Liver (tissue), 9 donors: Measurements from ENCODE around the gene TMTC2. TPM values are rescaled to one million over a fixed set of nuclear protein-coding genes. Genes with fewer than 3 reads are reported as not detected.

Source experiments
- DNase-seq: peaks from one replicate; pipeline ENCODE4 v3.0.0-alpha.2; 2017; ENCODE audit warnings: low spot score
- H3K27ac ChIP-seq, 2 donors: one replicate each; pipeline ENCODE4 v1.7.0; 2013; ENCODE audit warnings: inconsistent platforms in 2 of 2, low read length in 2 of 2, control low read depth in 1 of 2, low read depth in 1 of 2, mild to moderate bottlenecking in 1 of 2
- H3K27me3 ChIP-seq, 4 donors: one replicate each; pipeline versions ENCODE4 v1.6.1 to v1.7.0; 2013; ENCODE audit warnings: low read length in 3 of 4, inconsistent platforms in 1 of 4, mild to moderate bottlenecking in 1 of 4, moderate library complexity in 1 of 4; ENCODE audit not compliant: control insufficient read depth in 4 of 4, insufficient read depth in 4 of 4
- H3K36me3 ChIP-seq, 4 donors: one replicate each; pipeline versions ENCODE4 v1.6.1 to v1.7.0; 2013; ENCODE audit warnings: low read length in 3 of 4, mild to moderate bottlenecking in 3 of 4, low read depth in 1 of 4, moderate library complexity in 1 of 4; ENCODE audit not compliant: control insufficient read depth in 4 of 4, insufficient read depth in 3 of 4
- H3K4me1 ChIP-seq, 4 donors: one replicate each; pipeline versions ENCODE4 v1.6.1 to v1.7.0; 2013; ENCODE audit warnings: low read length in 3 of 4, mild to moderate bottlenecking in 3 of 4, moderate library complexity in 1 of 4; ENCODE audit not compliant: control insufficient read depth in 4 of 4, insufficient read depth in 4 of 4
- H3K4me3 ChIP-seq, 3 donors: one replicate each; pipeline versions ENCODE4 v1.6.1 to v1.7.0; 2013; ENCODE audit warnings: low read length in 3 of 3, control low read depth in 1 of 3, low read depth in 1 of 3, mild to moderate bottlenecking in 1 of 3
- H3K9ac ChIP-seq, 2 donors: one replicate each; pipeline ENCODE4 v1.7.0; 2013; ENCODE audit warnings: low read length in 2 of 2, mild to moderate bottlenecking in 2 of 2, moderate library complexity in 2 of 2, control low read depth in 1 of 2, low read depth in 1 of 2
- H3K9me3 ChIP-seq, 4 donors: one replicate each; pipeline versions ENCODE4 v1.6.1 to v1.7.0; 2013; ENCODE audit warnings: low read length in 3 of 4; ENCODE audit not compliant: control insufficient read depth in 4 of 4
- FOXA2 ChIP-seq: IDR thresholded peaks from 2 replicates; pipeline ENCODE4 v1.6.1; 2016; ENCODE audit warnings: antibody characterized with exemption
- GABPA ChIP-seq, 2 donors: IDR thresholded peaks in 1 of 2; conservative IDR thresholded peaks in 1 of 2; 2 replicates each; pipeline ENCODE4 v1.6.1; 2016; ENCODE audit warnings: antibody characterized with exemption in 2 of 2, mild to moderate bottlenecking in 1 of 2, moderate library complexity in 1 of 2
- HNF4A ChIP-seq, 2 donors: conservative IDR thresholded peaks; 2 replicates each; pipeline ENCODE4 v1.6.1; 2016; ENCODE audit warnings: antibody characterized with exemption in 2 of 2, mild to moderate bottlenecking in 2 of 2
- HNF4G ChIP-seq: IDR thresholded peaks from 2 replicates; pipeline ENCODE4 v1.6.1; 2016; ENCODE audit warnings: antibody characterized with exemption
- JUND ChIP-seq, 2 donors: IDR thresholded peaks; 2 replicates each; pipeline ENCODE4 v1.6.1; 2016; ENCODE audit warnings: antibody characterized with exemption in 2 of 2
- NR2F2 ChIP-seq: IDR thresholded peaks from 2 replicates; pipeline ENCODE4 v1.6.1; 2016; ENCODE audit warnings: antibody characterized with exemption
- RXRA ChIP-seq, 2 donors: IDR thresholded peaks; 2 replicates each; pipeline ENCODE4 v1.6.1; 2017 to 2018; ENCODE audit warnings: antibody characterized with exemption in 2 of 2, mild to moderate bottlenecking in 1 of 2
- TAF1 ChIP-seq: conservative IDR thresholded peaks from 2 replicates; pipeline ENCODE4 v1.6.1; 2016; ENCODE audit warnings: antibody characterized with exemption, mild to moderate bottlenecking
- YY1 ChIP-seq: IDR thresholded peaks from 2 replicates; pipeline ENCODE4 v1.6.1; 2016; ENCODE audit warnings: antibody characterized with exemption, mild to moderate bottlenecking
- WGBS: extraction: QIAGEN DNeasy Blood & Tissue Kit; methylation state at CpG from one replicate; pipeline ENCODE4 v1.1.7; 2013; 5-methylcytosine and 5-hydroxymethylcytosine counted together
- polyA plus RNA-seq, 2 donors: library from polyadenylated mRNA; stranded (reverse) in 1 of 2; unstranded in 1 of 2; fragments of 200-250 nt in 1 of 2; fragments of >200 nt in 1 of 2; fragmentation: Nextera tagmentation in 1 of 2; extraction: Ambion mirVana in 1 of 2; gene quantifications; one replicate each; pipeline versions ENCODE4 v1.2.1 to v1.2.3, GENCODE V29; 2013 to 2015
- total RNA-seq, 2 donors: library from RNA; depleted of rRNA; stranded (reverse); fragments of >200 nt; gene quantifications; one replicate each; pipeline ENCODE4 v1.2.3, GENCODE V29; 2014
- TF ChIP-seq, protein P1 (sequence below): IDR thresholded peaks from 2 replicates; pipeline ENCODE4 v1.6.1; 2016; ENCODE audit warnings: antibody characterized with exemption, mild to moderate bottlenecking
- TF ChIP-seq, protein P2 (sequence below): fragments of 150-350 bp; IDR thresholded peaks from 2 replicates; pipeline ENCODE4 v1.5.1; 2017; ENCODE audit warnings: improper control_type of control experiment, low read depth, low read length; ENCODE audit not compliant: missing input control
- TF ChIP-seq, protein P3 (sequence below): IDR thresholded peaks from 2 replicates; pipeline ENCODE4 v1.6.1; 2016; ENCODE audit warnings: antibody characterized with exemption
- TF ChIP-seq, protein P4 (sequence below): IDR thresholded peaks from 2 replicates; pipeline ENCODE4 v1.6.1; 2016; ENCODE audit warnings: antibody characterized with exemption
- TF ChIP-seq, protein P5 (sequence below): IDR thresholded peaks from 2 replicates; pipeline ENCODE4 v1.6.1; 2016; ENCODE audit warnings: antibody characterized with exemption
- donor health status: healthy.
- donor health status: healthy.
- donor health status: healthy.
- donor health status: healthy.
- donor health status: healthy.

TMTC2 gene
- total and polyA plus RNA-seq, 4 donors, result 0.36 to 3.0 (median 0.61) TPM

DNA sequence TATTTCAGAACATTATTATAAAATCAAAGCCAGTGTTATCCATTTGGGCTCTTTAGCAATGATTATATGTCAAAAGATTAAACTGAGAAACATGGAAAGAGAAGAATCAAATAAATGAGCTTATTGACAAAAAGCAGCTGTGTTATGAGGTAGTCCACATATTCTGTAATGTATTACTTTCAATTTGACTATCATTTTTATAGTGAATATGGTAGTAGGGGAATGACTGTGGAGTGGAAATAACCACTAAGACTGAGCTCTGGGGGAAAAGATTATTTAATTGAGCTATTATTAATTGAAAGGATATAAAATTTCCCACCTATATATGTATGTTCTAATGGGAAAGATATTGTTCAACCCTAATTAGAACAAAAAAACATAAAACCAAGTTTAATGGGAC, 381.3 kb downstream of the TMTC2 start:
- Histone ChIP-seq H3K4me3 (no peak overlapping the region), H3K27ac (no peak overlapping the region), H3K36me3 (no peaks in the 10 kb centered on the region), H3K9me3 (no peaks in the 10 kb centered on the region), H3K27me3 (no peaks in the 10 kb centered on the region), H3K4me1 (no peaks in the 10 kb centered on the region), H3K9ac (no peak overlapping the region)
- no peak for DNase-seq
- TF ChIP-seq GABPA (IDR thresholded peaks at IDR 0.05 in 1 of 2, conservative IDR thresholded peaks at IDR 0.05 in 1 of 2) (no peak), YY1 (no peak), FOXA2 (no peak), HNF4A (conservative IDR thresholded peaks at IDR 0.05) (no peak), HNF4G (no peak), RXRA (IDR thresholded peaks at IDR 0.05) (no peak), JUND (IDR thresholded peaks at IDR 0.05) (no peak), TAF1 (no peak)
- TF ChIP-seq, protein P1, sequence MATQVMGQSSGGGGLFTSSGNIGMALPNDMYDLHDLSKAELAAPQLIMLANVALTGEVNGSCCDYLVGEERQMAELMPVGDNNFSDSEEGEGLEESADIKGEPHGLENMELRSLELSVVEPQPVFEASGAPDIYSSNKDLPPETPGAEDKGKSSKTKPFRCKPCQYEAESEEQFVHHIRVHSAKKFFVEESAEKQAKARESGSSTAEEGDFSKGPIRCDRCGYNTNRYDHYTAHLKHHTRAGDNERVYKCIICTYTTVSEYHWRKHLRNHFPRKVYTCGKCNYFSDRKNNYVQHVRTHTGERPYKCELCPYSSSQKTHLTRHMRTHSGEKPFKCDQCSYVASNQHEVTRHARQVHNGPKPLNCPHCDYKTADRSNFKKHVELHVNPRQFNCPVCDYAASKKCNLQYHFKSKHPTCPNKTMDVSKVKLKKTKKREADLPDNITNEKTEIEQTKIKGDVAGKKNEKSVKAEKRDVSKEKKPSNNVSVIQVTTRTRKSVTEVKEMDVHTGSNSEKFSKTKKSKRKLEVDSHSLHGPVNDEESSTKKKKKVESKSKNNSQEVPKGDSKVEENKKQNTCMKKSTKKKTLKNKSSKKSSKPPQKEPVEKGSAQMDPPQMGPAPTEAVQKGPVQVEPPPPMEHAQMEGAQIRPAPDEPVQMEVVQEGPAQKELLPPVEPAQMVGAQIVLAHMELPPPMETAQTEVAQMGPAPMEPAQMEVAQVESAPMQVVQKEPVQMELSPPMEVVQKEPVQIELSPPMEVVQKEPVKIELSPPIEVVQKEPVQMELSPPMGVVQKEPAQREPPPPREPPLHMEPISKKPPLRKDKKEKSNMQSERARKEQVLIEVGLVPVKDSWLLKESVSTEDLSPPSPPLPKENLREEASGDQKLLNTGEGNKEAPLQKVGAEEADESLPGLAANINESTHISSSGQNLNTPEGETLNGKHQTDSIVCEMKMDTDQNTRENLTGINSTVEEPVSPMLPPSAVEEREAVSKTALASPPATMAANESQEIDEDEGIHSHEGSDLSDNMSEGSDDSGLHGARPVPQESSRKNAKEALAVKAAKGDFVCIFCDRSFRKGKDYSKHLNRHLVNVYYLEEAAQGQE, result no peak
- TF ChIP-seq, protein P2, sequence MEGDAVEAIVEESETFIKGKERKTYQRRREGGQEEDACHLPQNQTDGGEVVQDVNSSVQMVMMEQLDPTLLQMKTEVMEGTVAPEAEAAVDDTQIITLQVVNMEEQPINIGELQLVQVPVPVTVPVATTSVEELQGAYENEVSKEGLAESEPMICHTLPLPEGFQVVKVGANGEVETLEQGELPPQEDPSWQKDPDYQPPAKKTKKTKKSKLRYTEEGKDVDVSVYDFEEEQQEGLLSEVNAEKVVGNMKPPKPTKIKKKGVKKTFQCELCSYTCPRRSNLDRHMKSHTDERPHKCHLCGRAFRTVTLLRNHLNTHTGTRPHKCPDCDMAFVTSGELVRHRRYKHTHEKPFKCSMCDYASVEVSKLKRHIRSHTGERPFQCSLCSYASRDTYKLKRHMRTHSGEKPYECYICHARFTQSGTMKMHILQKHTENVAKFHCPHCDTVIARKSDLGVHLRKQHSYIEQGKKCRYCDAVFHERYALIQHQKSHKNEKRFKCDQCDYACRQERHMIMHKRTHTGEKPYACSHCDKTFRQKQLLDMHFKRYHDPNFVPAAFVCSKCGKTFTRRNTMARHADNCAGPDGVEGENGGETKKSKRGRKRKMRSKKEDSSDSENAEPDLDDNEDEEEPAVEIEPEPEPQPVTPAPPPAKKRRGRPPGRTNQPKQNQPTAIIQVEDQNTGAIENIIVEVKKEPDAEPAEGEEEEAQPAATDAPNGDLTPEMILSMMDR, result no peak
- TF ChIP-seq, protein P3, sequence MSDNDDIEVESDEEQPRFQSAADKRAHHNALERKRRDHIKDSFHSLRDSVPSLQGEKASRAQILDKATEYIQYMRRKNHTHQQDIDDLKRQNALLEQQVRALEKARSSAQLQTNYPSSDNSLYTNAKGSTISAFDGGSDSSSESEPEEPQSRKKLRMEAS, result no peak
- TF ChIP-seq, protein P4, sequence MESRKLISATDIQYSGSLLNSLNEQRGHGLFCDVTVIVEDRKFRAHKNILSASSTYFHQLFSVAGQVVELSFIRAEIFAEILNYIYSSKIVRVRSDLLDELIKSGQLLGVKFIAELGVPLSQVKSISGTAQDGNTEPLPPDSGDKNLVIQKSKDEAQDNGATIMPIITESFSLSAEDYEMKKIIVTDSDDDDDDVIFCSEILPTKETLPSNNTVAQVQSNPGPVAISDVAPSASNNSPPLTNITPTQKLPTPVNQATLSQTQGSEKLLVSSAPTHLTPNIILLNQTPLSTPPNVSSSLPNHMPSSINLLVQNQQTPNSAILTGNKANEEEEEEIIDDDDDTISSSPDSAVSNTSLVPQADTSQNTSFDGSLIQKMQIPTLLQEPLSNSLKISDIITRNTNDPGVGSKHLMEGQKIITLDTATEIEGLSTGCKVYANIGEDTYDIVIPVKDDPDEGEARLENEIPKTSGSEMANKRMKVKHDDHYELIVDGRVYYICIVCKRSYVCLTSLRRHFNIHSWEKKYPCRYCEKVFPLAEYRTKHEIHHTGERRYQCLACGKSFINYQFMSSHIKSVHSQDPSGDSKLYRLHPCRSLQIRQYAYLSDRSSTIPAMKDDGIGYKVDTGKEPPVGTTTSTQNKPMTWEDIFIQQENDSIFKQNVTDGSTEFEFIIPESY, result no peak
- TF ChIP-seq, protein P5, sequence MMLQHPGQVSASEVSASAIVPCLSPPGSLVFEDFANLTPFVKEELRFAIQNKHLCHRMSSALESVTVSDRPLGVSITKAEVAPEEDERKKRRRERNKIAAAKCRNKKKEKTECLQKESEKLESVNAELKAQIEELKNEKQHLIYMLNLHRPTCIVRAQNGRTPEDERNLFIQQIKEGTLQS, result no peak

DNA sequence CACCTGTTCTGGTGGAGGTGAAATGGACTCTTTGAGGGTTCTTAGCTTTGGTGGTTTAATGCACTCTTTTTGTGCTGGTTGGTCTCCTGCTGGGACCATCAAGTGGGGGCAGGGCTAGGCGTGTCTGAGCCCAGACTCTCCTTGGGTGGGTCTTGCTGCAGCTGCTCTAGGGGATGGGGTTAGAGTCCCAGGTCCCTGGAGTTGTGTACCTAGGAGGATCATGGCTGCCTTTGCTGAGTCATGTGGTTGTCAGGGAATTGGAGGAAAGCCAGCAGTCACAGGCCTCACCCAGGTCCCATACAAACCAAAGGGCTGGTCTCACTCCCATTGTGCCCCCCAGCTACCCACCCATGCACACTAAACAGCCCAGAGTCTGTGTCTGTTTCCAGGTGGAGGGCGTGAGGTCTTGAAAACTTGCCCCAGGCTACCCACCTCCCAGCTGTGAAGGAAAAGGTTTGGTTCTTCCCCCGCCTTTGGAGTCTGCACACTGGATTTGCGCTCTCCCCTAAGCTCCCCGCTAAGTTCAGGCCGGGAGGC, 387.7 kb downstream of the TMTC2 start:
- TF ChIP-seq HNF4G (no peak), HNF4A (conservative IDR thresholded peaks at IDR 0.05) (no peak), GABPA (IDR thresholded peaks at IDR 0.05 in 1 of 2, conservative IDR thresholded peaks at IDR 0.05 in 1 of 2) (no peak), NR2F2 (no peak), RXRA (IDR thresholded peaks at IDR 0.05) (no peak)
- TF ChIP-seq, protein P3, result no peak
- TF ChIP-seq, protein P1, result no peak
- TF ChIP-seq, protein P5, result no peak
- Histone ChIP-seq H3K36me3 (no peaks in the 10 kb centered on the region), H3K4me3 (no peak overlapping the region), H3K9ac (no peak overlapping the region), H3K27ac (no peak overlapping the region), H3K27me3 (no peaks in the 10 kb centered on the region), H3K9me3 (no peaks in the 10 kb centered on the region), H3K4me1 (no peaks in the 10 kb centered on the region)
- 89% methylated on average over 6 of the region's 6 CpGs for WGBS
- no peak for DNase-seq
